ENCODE results near the gene EEIG2. TPM values are rescaled to one million over a fixed set of nuclear protein-coding genes. Genes with fewer than 3 reads are reported as not detected.
A peak's percentile ranks its signal among the peaks of the same experiment; 100 is the strongest.
"Not testable (repeated sequence)": the region's sequence is repeated elsewhere in the genome, so short reads cannot be mapped to it uniquely, and the experiment has no call there.

EEIG2 gene
- total and polyA plus RNA-seq, 2 of the 13 experiments (the other 11 are each of a cell fraction or from before 2014, with no cell fraction given), result 0.90 to 3.2 TPM

- in situ Hi-C loops (cut with HindIII; ENCODE audit: extremely low pct_ligation_motif_present, low pct_unique_long_range_greater_than_20kb); intact Hi-C loops (cut with micrococcal nuclease; ENCODE audit: unreplicated experiment); H3K36me3 ChIP-seq (replicated peaks in 1 of 2; ENCODE audit: control insufficient read depth in 1 of 2, insufficient read depth in 2 of 2, low read length in 2 of 2); H3K9ac ChIP-seq (ENCODE audit: insufficient read depth, low read depth, low read length); POLR2A ChIA-PET; CTCF ChIA-PET (ENCODE audit: low intra/inter-chr PET ratio, low total read pairs); FAIRE-seq; BruUV-seq (replicated peaks); H3K9me3 ChIP-seq (ENCODE audit: low read length); H3K4me2 ChIP-seq (ENCODE audit: low read depth, low read length); H3K27me3 ChIP-seq (ENCODE audit: control insufficient read depth in 1 of 2, insufficient read depth in 2 of 2, low read length in 2 of 2); H2AFZ ChIP-seq (ENCODE audit: low read length); H3K4me3 ChIP-seq (replicated peaks in 1 of 3; ENCODE audit: insufficient read depth in 1 of 3, low read depth in 2 of 3, low read length in 3 of 3); H3K27ac ChIP-seq (ENCODE audit: extremely low read length, insufficient read depth, low read length); H4K20me1 ChIP-seq (ENCODE audit: insufficient read depth, low read length); H3K79me2 ChIP-seq (ENCODE audit: insufficient read depth, low read length); H3K4me1 ChIP-seq (ENCODE audit: insufficient read depth, low read length): not testable (repeated sequence)
- DNase-seq (ENCODE audit: low spot score), result peak; percentile 45
- TF ChIP-seq PCBP2 (optimal IDR thresholded peaks at IDR 0.05; ENCODE audit: low read depth, low read length, poor library complexity, severe bottlenecking) (peak; percentile 81), HNRNPK (IDR thresholded peaks at IDR 0.05; ENCODE audit: low read depth, low read length, poor library complexity, severe bottlenecking) (peak; percentile 88), ZNF143 (CRISPR knock-in tag; IDR thresholded peaks at IDR 0.05) (peak; percentile 80), THAP11 (CRISPR knock-in tag; IDR thresholded peaks at IDR 0.05) (peak; percentile 96), HCFC1 (IDR thresholded peaks at IDR 0.05; ENCODE audit: low read depth, low read length) (peak; percentile 62; the same call in 1 of the 2 replicates), ZNF263 (CRISPR knock-in tag; IDR thresholded peaks at IDR 0.05) (peak; percentile 84), HNF1A (IDR thresholded peaks at IDR 0.05; ENCODE audit: low read depth) (peak; percentile 81), HNF1A (CRISPR knock-in tag; IDR thresholded peaks at IDR 0.05; ENCODE audit: borderline replicate concordance) (peak; percentile 58; the same call in 1 of the 2 replicates), PCBP1 (IDR thresholded peaks at IDR 0.05; ENCODE audit: borderline replicate concordance, low read depth, low read length) (0 out of 2 replicates have a peak, but pooled peaks have one; percentile 42), SUZ12 (IDR thresholded peaks at IDR 0.05; ENCODE audit: low read depth, low read length) (peak; percentile 39)
- 26% methylated on average over 4 of the region's 4 CpGs for WGBS (ENCODE audit: low lambda C conversion rate)
- peak; percentile 94 for ATAC-seq
Measured at GRCh38 chr1:108536791-108537190, 23.1 kb upstream of the EEIG2 start.
